Measurements from ENCODE around the gene CERS1. TPM values are rescaled to one million over a fixed set of nuclear protein-coding genes. Genes with fewer than 3 reads are reported as not detected.

Gene CERS1
- total and polyA plus RNA-seq, 8 donors: 0.37 to 4.8 (median 0.61) TPM; not detected in 3

- H3K36me3 ChIP-seq: peaks cover 25 to 42% (median 36%) of the 10 kb centered on the region in 4 donors
- no peak for DNase-seq
- H3K27ac ChIP-seq: no peak overlapping the region
- intact Hi-C loops (cut with DNase I; ENCODE audit: low total_unique reads): no loop called here
- TF ChIP-seq POLR2AphosphoS5 (IDR thresholded peaks at IDR 0.05): no peak
- TF ChIP-seq POLR2A (IDR thresholded peaks at IDR 0.05): no peak
- no peak for TF ChIP-seq EP300 (IDR thresholded peaks at IDR 0.05)
- TF ChIP-seq, protein P1, sequence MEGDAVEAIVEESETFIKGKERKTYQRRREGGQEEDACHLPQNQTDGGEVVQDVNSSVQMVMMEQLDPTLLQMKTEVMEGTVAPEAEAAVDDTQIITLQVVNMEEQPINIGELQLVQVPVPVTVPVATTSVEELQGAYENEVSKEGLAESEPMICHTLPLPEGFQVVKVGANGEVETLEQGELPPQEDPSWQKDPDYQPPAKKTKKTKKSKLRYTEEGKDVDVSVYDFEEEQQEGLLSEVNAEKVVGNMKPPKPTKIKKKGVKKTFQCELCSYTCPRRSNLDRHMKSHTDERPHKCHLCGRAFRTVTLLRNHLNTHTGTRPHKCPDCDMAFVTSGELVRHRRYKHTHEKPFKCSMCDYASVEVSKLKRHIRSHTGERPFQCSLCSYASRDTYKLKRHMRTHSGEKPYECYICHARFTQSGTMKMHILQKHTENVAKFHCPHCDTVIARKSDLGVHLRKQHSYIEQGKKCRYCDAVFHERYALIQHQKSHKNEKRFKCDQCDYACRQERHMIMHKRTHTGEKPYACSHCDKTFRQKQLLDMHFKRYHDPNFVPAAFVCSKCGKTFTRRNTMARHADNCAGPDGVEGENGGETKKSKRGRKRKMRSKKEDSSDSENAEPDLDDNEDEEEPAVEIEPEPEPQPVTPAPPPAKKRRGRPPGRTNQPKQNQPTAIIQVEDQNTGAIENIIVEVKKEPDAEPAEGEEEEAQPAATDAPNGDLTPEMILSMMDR (IDR thresholded peaks at IDR 0.05): no peak
- H3K27me3 ChIP-seq: peaks cover 5 to 43% (median 34%) of the 10 kb centered on the region in 3 donors
- no peak overlapping the region for H3K4me3 ChIP-seq
- H3K9me3 ChIP-seq: no peaks in the 10 kb centered on the region
- peaks cover 13 to 48% (median 27%) of the 10 kb centered on the region in 4 donors for H3K4me1 ChIP-seq
- 30 to 54% (median 37%) methylated on average over 8 to 18 of the region's 18 CpGs for WGBS, 5 donors
Measured at GRCh38 chr19:18898081-18898606, 2.2 kb upstream of the CERS1 start.

- WGBS, 5 donors: 81 to 88% (median 84%) methylated on average over 24 to 25 of the region's 25 CpGs
- Histone ChIP-seq H3K27ac (no peak overlapping the region), H3K4me3 (no peak overlapping the region), H3K4me1 (peaks cover 13 to 48% (median 27%) of the 10 kb centered on the region in 4 donors), H3K27me3 (peaks cover 5 to 50% (median 34%) of the 10 kb centered on the region in 3 donors), H3K36me3 (peaks cover 20 to 37% (median 31%) of the 10 kb centered on the region in 4 donors), H3K9me3 (no peaks in the 10 kb centered on the region)
- TF ChIP-seq POLR2AphosphoS5 (IDR thresholded peaks at IDR 0.05): no peak
- no peak for TF ChIP-seq EP300 (IDR thresholded peaks at IDR 0.05)
- no peak for TF ChIP-seq POLR2A (IDR thresholded peaks at IDR 0.05)
- TF ChIP-seq, protein P1 (IDR thresholded peaks at IDR 0.05): no peak
- no peak for DNase-seq
- intact Hi-C loops (cut with DNase I; ENCODE audit: low total_unique reads): no loop called here
Measured at GRCh38 chr19:18897094-18898029, 1.4 kb upstream of the CERS1 start.

- intact Hi-C loops (cut with DNase I; ENCODE audit: low total_unique reads): no loop called here
- Histone ChIP-seq H3K9me3 (no peaks in the 10 kb centered on the region), H3K27me3 (peaks cover 5 to 50% (median 34%) of the 10 kb centered on the region in 3 donors), H3K4me1 (peaks cover 13 to 48% (median 27%) of the 10 kb centered on the region in 4 donors), H3K36me3 (peaks cover 18 to 33% (median 28%) of the 10 kb centered on the region in 4 donors), H3K27ac (no peak overlapping the region), H3K4me3 (peak overlapping the region in 3 of 4 donors; percentile 15 to 28 (median 28))
- TF ChIP-seq EP300 (IDR thresholded peaks at IDR 0.05) (no peak), POLR2AphosphoS5 (IDR thresholded peaks at IDR 0.05) (no peak), POLR2A (IDR thresholded peaks at IDR 0.05) (no peak)
- TF ChIP-seq, protein P1 (IDR thresholded peaks at IDR 0.05): no peak
- 14 to 60% (median 17%) methylated on average over 1 to 33 of the region's 33 CpGs for WGBS, 5 donors
- DNase-seq: peak in 1 of 2 donors; percentile 46
Measured at GRCh38 chr19:18896421-18896841, 473 bp upstream of the CERS1 start.
